ENCODE data around the gene AFF3. TPM values are rescaled to one million over a fixed set of nuclear protein-coding genes. Genes with fewer than 3 reads are reported as not detected.

AFF3 gene
- total and polyA plus RNA-seq, 10 donors = 6.0 to 92.2 (median 64.0) TPM

DNA sequence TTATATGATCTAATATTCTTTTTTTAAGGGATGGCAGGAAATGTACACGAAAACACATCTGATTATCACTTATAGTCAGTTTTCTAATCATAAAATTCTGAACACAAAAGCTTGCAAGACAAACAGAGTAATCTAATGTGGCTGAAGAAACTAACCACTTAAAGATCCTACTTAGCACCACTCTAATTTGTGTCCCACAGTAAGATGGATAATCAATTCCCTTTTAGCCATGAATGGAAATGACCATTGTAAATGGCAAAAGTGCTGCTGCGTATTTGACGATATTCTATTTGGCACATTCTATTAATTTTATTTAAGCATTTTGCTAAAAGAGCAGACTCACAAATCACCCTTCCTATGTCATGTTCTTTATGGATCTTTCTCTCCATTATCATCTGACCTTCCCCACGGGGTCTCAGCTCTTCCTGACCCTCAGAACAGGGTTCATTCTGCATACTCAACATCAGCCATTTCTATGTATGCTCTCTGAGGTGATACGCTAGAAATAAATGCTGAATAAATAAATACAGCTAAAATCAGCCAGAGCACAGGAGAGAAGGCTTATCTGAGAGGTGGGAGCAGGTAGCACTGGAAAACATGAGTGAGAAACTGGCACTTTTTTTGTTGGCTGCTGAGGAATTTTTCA, 295.8 kb downstream of the AFF3 start:
- no peak for DNase-seq
- WGBS, 5 donors = 87 to 94% (median 91%) methylated on average over 5 of the region's 5 CpGs
- TF ChIP-seq, protein P1, sequence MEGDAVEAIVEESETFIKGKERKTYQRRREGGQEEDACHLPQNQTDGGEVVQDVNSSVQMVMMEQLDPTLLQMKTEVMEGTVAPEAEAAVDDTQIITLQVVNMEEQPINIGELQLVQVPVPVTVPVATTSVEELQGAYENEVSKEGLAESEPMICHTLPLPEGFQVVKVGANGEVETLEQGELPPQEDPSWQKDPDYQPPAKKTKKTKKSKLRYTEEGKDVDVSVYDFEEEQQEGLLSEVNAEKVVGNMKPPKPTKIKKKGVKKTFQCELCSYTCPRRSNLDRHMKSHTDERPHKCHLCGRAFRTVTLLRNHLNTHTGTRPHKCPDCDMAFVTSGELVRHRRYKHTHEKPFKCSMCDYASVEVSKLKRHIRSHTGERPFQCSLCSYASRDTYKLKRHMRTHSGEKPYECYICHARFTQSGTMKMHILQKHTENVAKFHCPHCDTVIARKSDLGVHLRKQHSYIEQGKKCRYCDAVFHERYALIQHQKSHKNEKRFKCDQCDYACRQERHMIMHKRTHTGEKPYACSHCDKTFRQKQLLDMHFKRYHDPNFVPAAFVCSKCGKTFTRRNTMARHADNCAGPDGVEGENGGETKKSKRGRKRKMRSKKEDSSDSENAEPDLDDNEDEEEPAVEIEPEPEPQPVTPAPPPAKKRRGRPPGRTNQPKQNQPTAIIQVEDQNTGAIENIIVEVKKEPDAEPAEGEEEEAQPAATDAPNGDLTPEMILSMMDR (IDR thresholded peaks at IDR 0.05 in 8 of 11, conservative IDR thresholded peaks at IDR 0.05 in 3 of 11) = no peak
- TF ChIP-seq POLR2AphosphoS5 (IDR thresholded peaks at IDR 0.05) (no peak), POLR2A (IDR thresholded peaks at IDR 0.05) (no peak)
- intact Hi-C loops (cut with DNase I; ENCODE audit: low total_unique reads) = no loop called here
- Histone ChIP-seq H3K27ac (no peak overlapping the region), H3K4me3 (no peak overlapping the region), H3K27me3 (replicated peaks in 1 of 7) (no peaks in the 10 kb centered on the region), H3K4me1 (no peaks in the 10 kb centered on the region), H3K9me3 (no peaks in the 10 kb centered on the region), H3K36me3 (no peaks in the 10 kb centered on the region)

- Histone ChIP-seq H3K4me3 (no peak overlapping the region), H3K27me3 (replicated peaks in 1 of 7) (no peaks in the 10 kb centered on the region), H3K9me3 (no peaks in the 10 kb centered on the region), H3K4me1 (no peaks in the 10 kb centered on the region), H3K27ac (no peak overlapping the region), H3K36me3 (no peaks in the 10 kb centered on the region)
- no peak for DNase-seq
- TF ChIP-seq, protein P1 (IDR thresholded peaks at IDR 0.05 in 8 of 11, conservative IDR thresholded peaks at IDR 0.05 in 3 of 11) = no peak
- no peak for TF ChIP-seq POLR2AphosphoS5 (IDR thresholded peaks at IDR 0.05)
- TF ChIP-seq POLR2A (IDR thresholded peaks at IDR 0.05) = no peak
- intact Hi-C loops (cut with DNase I; ENCODE audit: low total_unique reads) = no loop called here
- 85 to 90% (median 87%) methylated on average over 5 of the region's 5 CpGs for WGBS, 5 donors
These were observed 297.1 kb downstream of the AFF3 start for GRCh38 chr2:99845296-99845695.

DNA sequence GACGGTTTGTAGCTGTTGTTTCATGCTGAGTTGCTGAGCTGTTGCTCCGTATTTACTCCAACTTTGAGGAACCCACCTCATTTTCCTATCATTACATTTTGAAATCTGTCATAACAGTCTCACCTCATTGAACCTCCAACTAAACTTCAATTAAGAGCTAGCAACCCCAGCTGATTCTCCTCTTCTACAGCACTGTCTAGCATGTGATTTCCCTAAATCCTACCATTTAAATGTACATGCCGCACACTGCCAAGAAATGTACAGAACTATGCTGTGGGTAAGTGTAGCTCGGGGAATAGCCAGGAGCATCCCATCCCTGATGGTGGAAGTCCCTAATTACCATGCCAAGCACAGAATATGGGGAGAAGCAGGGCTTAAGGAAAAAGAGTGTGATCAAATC, 299.9 kb downstream of the AFF3 start:
- TF ChIP-seq, protein P1 (IDR thresholded peaks at IDR 0.05 in 8 of 11, conservative IDR thresholded peaks at IDR 0.05 in 3 of 11) = no peak
- TF ChIP-seq POLR2A (IDR thresholded peaks at IDR 0.05) (no peak), POLR2AphosphoS5 (IDR thresholded peaks at IDR 0.05) (no peak)
- Histone ChIP-seq H3K4me3 (no peak overlapping the region), H3K4me1 (no peaks in the 10 kb centered on the region), H3K27ac (no peak overlapping the region), H3K9me3 (no peaks in the 10 kb centered on the region), H3K27me3 (replicated peaks in 1 of 7) (no peaks in the 10 kb centered on the region), H3K36me3 (peaks cover 0 to 16% (median 0%) of the 10 kb centered on the region in 6 donors)
- intact Hi-C loops (cut with DNase I; ENCODE audit: low total_unique reads) = no loop called here
- 85 to 92% (median 89%) methylated on average over 4 of the region's 4 CpGs for WGBS, 5 donors
- DNase-seq = no peak

- no peaks in the 10 kb centered on the region for H3K27me3 ChIP-seq (replicated peaks in 1 of 7)
- DNase-seq = no peak
- no peak overlapping the region for H3K27ac ChIP-seq
- 43 to 61% (median 47%) methylated on average over 3 of the region's 3 CpGs for WGBS, 5 donors
- no peaks in the 10 kb centered on the region for H3K4me1 ChIP-seq
- peaks cover 0 to 23% (median 2%) of the 10 kb centered on the region in 6 donors for H3K36me3 ChIP-seq
- no peak overlapping the region for H3K4me3 ChIP-seq
- no peaks in the 10 kb centered on the region for H3K9me3 ChIP-seq
- TF ChIP-seq, protein P1 (IDR thresholded peaks at IDR 0.05 in 8 of 11, conservative IDR thresholded peaks at IDR 0.05 in 3 of 11) = no peak
- TF ChIP-seq POLR2A (IDR thresholded peaks at IDR 0.05) = no peak
- no peak for TF ChIP-seq POLR2AphosphoS5 (IDR thresholded peaks at IDR 0.05)
- intact Hi-C loops (cut with DNase I; ENCODE audit: low total_unique reads) = no loop called here
These were observed 300.6 kb downstream of the AFF3 start for GRCh38 chr2:99841749-99842148.

Measured in spleen (tissue), 11 donors.